ENCODE measurements around the gene CYB561D2. TPM values are rescaled to one million over a fixed set of nuclear protein-coding genes. Genes with fewer than 3 reads are reported as not detected.
A peak's percentile ranks its signal among the peaks of the same experiment; 100 is the strongest.

Gene CYB561D2
- total and polyA plus RNA-seq, 2 of the 13 experiments (the other 11 are each of a cell fraction or from before 2014, with no cell fraction given) = 11.1 to 17.2 TPM

DNA sequence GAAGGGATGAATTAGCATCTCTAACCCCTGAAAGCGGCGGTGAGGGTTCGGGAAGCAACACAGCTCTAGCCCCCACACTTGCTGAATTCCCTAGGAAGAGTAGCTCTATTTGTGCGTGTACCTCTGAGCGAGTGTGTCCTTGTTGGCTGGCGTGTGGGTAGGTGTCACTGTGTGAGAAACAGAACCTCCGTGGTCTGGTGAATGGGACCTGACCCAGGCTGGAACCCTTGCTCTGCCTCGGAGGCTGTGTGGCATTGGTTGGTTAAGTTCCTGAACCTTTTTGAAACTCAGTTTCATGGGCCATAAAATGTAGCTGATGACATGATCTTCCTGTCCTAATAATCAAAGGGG is 9.1 kb downstream of the CYB561D2 start (continued):
- TF ChIP-seq TIGD3 (CRISPR knock-in tag; IDR thresholded peaks at IDR 0.05; ENCODE audit: borderline replicate concordance) (no peak), HDAC6 (IDR thresholded peaks at IDR 0.05; ENCODE audit: low read depth, low read length) (no peak)

- no peak for ATAC-seq
- Histone ChIP-seq H3K9me3 (ENCODE audit: low read length) (no peaks in the 10 kb centered on the region), H3K79me2 (ENCODE audit: insufficient read depth, low read length) (no peaks in the 10 kb centered on the region), H3K4me2 (ENCODE audit: low read depth, low read length) (no peak overlapping the region), H3K36me3 (replicated peaks in 1 of 2; ENCODE audit: control insufficient read depth in 1 of 2, insufficient read depth in 2 of 2, low read length in 2 of 2) (no peaks in the 10 kb centered on the region), H3K4me3 (replicated peaks in 1 of 3; ENCODE audit: insufficient read depth in 1 of 3, low read depth in 2 of 3, low read length in 3 of 3) (no peak overlapping the region), H3K9ac (ENCODE audit: insufficient read depth, low read depth, low read length) (no peak overlapping the region), H3K27me3 (ENCODE audit: control insufficient read depth in 1 of 2, insufficient read depth in 2 of 2, low read length in 2 of 2) (peaks cover 15 to 57% of the 10 kb centered on the region in 2 experiments; a peak in 4 of 5 replicates), H2AFZ (ENCODE audit: low read length) (no peak overlapping the region), H4K20me1 (ENCODE audit: insufficient read depth, low read length) (no peaks in the 10 kb centered on the region), H3K27ac (ENCODE audit: extremely low read length, insufficient read depth, low read length) (no peak overlapping the region), H3K4me1 (ENCODE audit: insufficient read depth, low read length) (peaks cover 6% of the 10 kb centered on the region)
- CTCF ChIA-PET (ENCODE audit: low intra/inter-chr PET ratio, low total read pairs) = no interaction called here
- no peak for FAIRE-seq
- in situ Hi-C loops (cut with HindIII; ENCODE audit: extremely low pct_ligation_motif_present, low pct_unique_long_range_greater_than_20kb) = no loop called here
- POLR2A ChIA-PET = no interaction called here
- intact Hi-C loops (cut with micrococcal nuclease; ENCODE audit: unreplicated experiment) = no loop called here
- BruUV-seq (replicated peaks) = no TSS peak
- DNase-seq (ENCODE audit: low spot score) = no peak
- 78% methylated on average over 47 of the region's 48 CpGs for WGBS (ENCODE audit: low lambda C conversion rate)
- TF ChIP-seq PRDM10 (CRISPR knock-in tag; IDR thresholded peaks at IDR 0.05; ENCODE audit: low read depth) (no peak), XBP1 (CRISPR knock-in tag; IDR thresholded peaks at IDR 0.05) (no peak), CTCF (CRISPR knock-in tag; IDR thresholded peaks at IDR 0.05) (no peak), ZSCAN21 (CRISPR knock-in tag; IDR thresholded peaks at IDR 0.05; ENCODE audit: borderline replicate concordance) (no peak), HNRNPK (IDR thresholded peaks at IDR 0.05; ENCODE audit: low read depth, low read length, poor library complexity, severe bottlenecking) (peak; percentile 28), ZBTB26 (CRISPR knock-in tag; IDR thresholded peaks at IDR 0.05; ENCODE audit: borderline replicate concordance) (no peak), ZNF3 (CRISPR knock-in tag; IDR thresholded peaks at IDR 0.05) (no peak), PAXIP1 (CRISPR knock-in tag; conservative IDR thresholded peaks at IDR 0.05) (no peak), RFXANK (CRISPR knock-in tag; IDR thresholded peaks at IDR 0.05) (no peak)
Measured at GRCh38 chr3:50364573-50365079, 14.0 kb downstream of the CYB561D2 start.
